Measurements from ENCODE around the gene S1PR5.

Gene S1PR5

DNA sequence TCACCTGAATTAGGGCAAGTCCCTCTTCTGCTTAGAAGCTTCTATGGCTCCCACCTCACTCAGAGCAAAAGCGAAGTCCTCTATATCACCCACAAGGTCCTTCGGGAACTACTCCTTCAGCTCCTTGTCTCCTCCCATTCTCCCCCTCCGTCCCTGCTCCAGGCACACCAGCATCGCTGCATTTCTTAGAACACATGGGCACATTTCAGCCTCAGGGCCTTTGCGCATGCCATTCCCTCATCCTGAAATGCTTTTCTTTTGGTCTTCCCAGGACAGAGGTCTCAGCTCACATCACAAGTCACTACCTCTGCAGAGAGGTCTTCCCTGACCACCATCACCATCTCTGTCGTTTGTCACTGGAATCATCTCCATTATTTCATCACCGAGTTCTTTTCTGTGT is 4.0 kb downstream of the S1PR5 start:
- DNase-seq: no peak

DNA sequence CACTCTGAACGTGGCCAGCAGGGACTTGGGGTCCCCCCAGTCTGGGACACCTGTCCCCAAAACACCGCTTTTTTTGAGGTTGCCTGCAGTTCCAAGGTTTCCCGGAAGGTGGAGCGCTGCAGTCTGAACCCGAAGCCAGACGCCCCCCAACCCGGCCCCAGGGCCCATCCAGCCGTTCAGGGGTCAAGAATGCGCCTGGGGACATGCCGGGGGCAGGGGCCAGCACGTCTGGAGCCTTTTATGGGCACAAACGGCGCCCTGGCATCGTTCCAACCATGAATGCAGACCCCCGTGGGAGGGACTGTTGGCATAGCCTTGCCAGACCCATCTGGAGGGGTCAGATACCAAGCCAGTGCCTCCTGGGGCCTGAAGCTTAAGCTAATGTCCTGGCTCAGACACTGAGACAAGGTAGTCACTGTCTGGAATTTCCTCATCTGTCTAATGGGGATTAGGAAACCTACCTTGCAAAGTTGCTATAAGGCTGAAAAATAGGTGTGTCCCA is 6.9 kb downstream of the S1PR5 start:
- DNase-seq: peak; percentile 70

DNA sequence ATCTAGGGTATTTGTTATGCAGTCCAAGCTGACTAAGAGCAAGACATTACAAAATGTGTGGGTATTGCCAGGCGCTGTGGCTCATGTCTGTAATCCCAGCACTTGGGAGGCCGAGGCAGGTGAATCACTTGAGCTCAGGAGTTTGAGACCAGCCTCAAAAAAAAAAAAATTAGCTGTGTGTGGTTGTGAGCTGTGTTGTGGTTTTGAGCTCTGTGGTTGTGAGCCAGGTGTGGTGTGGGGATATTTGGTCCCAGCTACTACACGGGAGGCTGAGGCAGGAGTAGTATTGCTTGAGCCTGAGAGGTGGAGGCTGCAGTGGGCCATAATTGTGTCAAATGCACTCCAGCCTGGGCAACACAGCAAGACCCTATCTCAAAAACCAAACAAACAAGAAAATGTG is 8.5 kb downstream of the S1PR5 start:
- peak; percentile 21 for DNase-seq

GRCh38 chr19:10508036-10508435 is 9.2 kb downstream of the S1PR5 start:
- no peak for DNase-seq

- peak; percentile 86 for DNase-seq
These were observed 11.5 kb downstream of the S1PR5 start for GRCh38 chr19:10505583-10506229.

GRCh38 chr19:10503002-10503789 is 14.1 kb downstream of the S1PR5 start, which contains the start of gene KEAP1:
Gene KEAP1, minus strand, starts transcription at chr19:10503356. Its CDS starts 3,323 bp downstream, at chr19:10500033.
- peak; percentile 29 for DNase-seq

- DNase-seq: peak; percentile 91
These were observed 14.7 kb downstream of the S1PR5 start for GRCh38 chr19:10502524-10503001.

DNA sequence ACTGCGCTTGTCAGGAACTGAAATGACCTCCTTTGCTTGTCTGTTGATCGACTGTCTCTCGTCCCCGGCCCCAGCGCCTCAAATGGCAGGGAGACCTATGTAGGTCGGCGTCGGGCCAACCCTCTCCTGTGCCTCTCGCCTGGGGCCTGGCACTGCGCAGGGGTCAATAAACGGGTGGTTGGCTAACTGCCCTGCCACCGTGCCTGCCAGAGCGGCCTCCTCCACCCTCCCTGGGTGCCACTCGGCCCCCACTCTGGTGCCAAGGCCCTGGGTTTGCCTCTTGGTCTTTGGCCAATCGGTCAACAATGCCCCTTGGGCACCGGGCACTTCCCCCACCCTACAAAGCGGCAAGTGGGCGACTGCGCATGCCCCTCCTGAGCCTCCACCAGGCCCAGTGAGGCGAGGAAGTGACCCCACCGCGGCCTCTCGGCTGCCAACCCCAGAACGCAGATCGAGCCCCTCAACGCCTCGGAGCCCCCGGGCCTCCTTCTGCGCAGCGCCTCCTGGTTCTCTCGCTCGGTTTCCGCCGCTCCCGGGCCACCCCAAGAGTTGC is 15.2 kb downstream of the S1PR5 start:
- DNase-seq: peak; percentile 43

- DNase-seq: no peak
These were observed 17.0 kb downstream of the S1PR5 start for GRCh38 chr19:10500247-10500592.

- no peak for DNase-seq
These were observed 17.5 kb downstream of the S1PR5 start for GRCh38 chr19:10499550-10500246.

DNA sequence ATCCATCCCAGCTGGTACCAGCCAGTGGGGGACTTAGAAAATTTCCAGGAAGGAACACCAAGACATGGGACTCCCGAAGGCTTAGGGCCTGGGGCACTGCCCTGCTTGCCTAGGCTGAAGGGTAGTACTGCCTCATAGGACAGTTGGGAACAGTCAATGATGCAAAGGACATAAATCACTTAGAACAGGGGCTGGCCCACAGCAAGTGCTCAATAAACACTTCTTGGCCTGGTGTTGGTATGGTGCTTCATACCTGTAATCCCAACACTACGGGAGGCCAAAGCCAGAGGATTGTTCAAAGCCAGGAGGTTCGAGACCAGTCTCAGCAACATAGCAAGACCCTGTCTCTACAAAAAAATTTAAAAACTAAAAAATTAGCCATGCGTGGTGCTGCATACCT is 19.9 kb downstream of the S1PR5 start:
- DNase-seq: no peak

DNA sequence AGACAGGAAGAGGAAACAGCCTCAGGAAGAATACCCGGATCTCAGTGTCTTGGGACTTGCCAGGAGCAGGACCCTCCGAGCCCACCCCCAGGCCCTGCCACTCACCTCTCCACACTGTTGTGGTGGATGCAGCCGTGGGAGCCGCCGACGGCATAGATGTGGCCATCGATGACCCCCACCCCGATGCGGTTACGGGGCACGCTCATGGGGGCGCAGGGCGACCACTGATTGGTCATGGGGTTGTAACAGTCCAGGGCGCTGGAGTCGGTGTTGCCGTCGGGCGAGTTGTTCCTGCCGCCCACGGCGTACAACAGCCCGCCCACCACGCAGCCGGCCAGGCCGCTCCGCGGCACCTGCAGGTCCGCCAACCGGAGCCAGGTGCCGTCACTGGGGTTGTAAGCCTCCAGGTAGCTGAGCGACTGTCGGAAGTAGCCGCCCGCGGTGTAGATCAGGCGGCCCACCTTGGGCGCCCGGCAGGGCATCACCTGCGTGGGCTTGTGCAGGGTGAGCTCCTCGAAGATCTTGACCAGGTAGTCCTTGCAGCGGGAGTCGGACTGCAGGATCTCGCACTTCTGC is 25.7 kb downstream of the S1PR5 start:
- no peak for DNase-seq

- DNase-seq: no peak
These were observed 30.7 kb downstream of the S1PR5 start for GRCh38 chr19:10486551-10486950.

DNA sequence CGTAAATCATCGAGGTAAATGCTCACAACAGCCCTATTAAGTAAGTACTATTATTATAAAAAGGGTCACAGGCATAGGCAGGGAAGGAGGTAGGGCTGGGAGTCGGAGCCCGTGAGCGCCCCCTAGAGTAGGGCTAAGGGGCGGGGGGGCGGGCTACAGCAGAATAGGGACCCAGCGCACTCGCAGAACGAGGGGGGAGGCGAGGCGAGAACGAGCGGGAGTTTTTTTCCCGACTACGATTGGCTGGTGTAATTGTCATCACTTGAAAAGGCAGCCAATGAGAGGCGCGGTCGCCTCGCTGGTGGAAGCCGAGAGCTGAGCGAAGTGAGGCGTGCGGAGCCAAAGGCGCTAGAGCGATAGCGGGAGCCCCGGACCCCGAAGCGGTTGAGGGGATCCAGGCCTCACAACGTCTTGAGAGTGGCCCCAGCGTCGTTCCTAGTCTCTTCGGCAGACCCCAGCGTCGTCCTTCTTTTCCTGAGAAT is 38.3 kb downstream of the S1PR5 start:
- DNase-seq: peak; percentile 94

DNA sequence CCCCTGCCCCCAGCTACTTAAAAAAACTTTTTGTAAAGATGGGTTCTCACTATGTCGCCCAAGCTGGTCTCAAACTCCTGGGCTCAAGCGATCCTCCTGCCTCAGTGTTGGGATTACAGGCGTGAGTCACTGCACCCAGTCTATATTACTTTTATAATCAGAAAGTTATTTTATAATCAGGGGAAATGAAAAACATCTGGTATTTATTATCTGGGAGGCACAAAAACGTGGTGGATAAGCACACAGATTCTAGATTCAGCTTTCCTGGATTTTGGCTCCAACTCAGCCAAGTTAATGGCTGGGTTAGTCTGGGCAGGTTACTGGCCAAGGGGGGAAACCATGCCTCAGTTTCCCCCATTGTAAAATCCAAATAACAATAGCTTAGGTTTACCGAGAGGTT is 38.8 kb downstream of the S1PR5 start:
- DNase-seq: no peak

DNA sequence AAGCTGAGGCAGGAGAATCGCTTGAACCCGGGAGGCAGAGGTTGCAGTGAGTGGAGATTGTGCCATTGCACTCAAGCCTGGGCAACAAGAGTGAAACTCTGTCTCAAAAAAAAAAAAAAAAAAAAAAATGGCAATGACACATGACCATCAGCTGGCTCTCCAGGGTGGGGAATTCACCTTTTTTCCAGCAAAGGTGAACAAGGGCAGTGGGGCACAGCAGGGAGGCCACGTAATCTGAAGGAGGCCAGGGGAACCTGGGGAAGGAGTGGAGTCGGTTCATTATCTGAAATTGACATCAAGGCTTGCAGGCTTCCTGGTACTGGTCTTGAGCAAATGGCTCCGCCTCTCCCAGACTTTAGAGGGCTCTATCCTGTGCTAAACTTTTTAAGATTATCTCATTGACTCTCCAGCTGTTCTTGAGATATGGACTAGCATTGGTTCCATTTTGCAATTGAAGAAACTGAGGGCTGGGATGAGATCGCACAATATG is 42.2 kb downstream of the S1PR5 start:
- no peak for DNase-seq

DNA sequence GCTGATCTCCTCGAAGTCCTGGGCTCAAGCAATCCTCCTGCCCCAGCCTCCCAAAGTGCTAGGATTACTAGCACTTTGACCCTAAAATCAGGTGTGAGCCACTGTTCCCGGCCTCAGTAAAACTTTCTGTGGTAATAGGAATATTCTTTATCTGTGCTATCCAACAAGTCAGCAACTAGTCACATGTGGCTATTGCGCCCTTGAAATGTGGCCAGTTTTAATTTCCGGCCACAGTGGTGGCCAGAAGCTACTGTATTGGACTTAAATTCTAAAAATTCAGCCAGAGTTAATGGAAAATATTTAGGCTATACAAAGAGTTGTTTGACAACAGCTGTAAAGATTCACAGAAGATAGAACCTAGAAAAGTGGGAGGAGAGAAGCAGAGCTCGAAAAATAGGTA is 44.1 kb downstream of the S1PR5 start:
- no peak for DNase-seq

- DNase-seq: peak; percentile 46
These were observed 45.3 kb downstream of the S1PR5 start for GRCh38 chr19:10471909-10472308.

GRCh38 chr19:10468133-10468532 is 49.1 kb downstream of the S1PR5 start:
- no peak for DNase-seq

DNA sequence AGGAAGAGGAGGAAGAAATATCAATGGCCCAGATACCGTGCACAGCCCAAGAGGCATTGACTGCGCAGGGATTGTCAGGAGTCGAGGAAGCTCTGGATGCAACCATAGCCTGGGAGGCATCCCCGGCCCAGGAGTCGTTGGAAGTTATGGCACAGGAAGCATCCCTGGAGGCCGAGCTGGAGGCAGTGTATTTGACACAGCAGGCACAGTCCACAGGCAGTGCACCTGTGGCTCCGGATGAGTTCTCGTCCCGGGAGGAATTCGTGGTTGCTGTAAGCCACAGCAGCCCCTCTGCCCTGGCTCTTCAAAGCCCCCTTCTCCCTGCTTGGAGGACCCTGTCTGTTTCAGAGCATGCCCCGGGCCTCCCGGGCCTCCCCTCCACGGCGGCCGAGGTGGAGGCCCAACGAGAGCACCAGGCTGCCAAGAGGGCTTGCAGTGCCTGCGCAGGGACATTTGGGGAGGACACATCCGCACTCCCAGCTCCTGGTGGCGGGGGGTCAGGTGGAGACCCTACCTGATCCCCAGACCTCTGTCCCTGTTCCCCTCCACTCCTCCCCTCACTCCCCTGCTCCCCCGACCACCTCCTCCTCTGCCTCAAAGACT is 50.0 kb downstream of the S1PR5 start:
- DNase-seq: no peak

DNA sequence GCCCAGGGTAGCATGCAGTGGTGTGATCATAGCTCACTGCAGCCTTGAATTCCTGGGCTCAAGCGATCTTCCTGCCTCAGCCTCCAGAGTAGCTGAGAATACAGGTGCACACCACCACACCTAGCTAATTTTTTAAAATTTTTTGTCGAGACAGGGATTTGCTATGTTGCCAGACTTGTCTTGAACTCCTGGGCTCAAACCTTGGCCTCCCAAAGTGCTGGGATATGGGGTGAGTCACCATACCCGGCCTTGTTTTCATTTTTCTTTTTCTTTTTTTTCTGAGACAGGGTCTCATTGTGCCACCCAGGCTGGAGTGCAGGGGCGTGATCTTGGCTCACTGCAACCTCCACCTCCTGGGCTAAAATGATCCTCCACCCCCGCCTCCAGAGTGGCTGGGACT is 52.8 kb downstream of the S1PR5 start:
- DNase-seq: no peak

All from CD4-positive, alpha-beta T cell treated with Interleukin-10 for 1 hour (primary cell).